Muscle layer of duodenum (tissue), 2 donors: ENCODE results near the gene TUBB.

Experiments used
- H3K27ac ChIP-seq: one replicate; pipeline ENCODE4 v1.7.0; 2013; ENCODE audit warnings: mild to moderate bottlenecking, low read length
- H3K27me3 ChIP-seq: one replicate; pipeline ENCODE4 v1.7.0; 2013; ENCODE audit warnings: low read depth, mild to moderate bottlenecking, control low read depth, low read length
- H3K36me3 ChIP-seq, 2 donors: one replicate each; pipeline ENCODE4 v1.7.0; 2013; ENCODE audit warnings: low read length in 2 of 2, control low read depth in 1 of 2, mild to moderate bottlenecking in 1 of 2; ENCODE audit not compliant: insufficient read depth in 2 of 2, control insufficient read depth in 1 of 2
- H3K4me1 ChIP-seq, 2 donors: one replicate each; pipeline ENCODE4 v1.7.0; 2013; ENCODE audit warnings: low read length in 2 of 2, mild to moderate bottlenecking in 2 of 2, control low read depth in 1 of 2, moderate library complexity in 1 of 2; ENCODE audit not compliant: insufficient read depth in 2 of 2, control insufficient read depth in 1 of 2
- H3K4me3 ChIP-seq, 2 donors: one replicate each; pipeline ENCODE4 v1.7.0; 2013; ENCODE audit warnings: low read length in 2 of 2, low read depth in 1 of 2, mild to moderate bottlenecking in 1 of 2
- H3K9me3 ChIP-seq, 2 donors: one replicate each; pipeline ENCODE4 v1.7.0; 2013; ENCODE audit warnings: low read length in 2 of 2, control low read depth in 1 of 2, mild to moderate bottlenecking in 1 of 2; ENCODE audit not compliant: control insufficient read depth in 1 of 2
- donor health status: healthy.

The TUBB gene

GRCh38 chr6:30769088-30769852 is 49.1 kb downstream of the TUBB start:
- Histone ChIP-seq H3K27ac (peak overlapping the region; percentile 85), H3K9me3 (no peaks in the 10 kb centered on the region), H3K36me3 (no peaks in the 10 kb centered on the region), H3K27me3 (no peaks in the 10 kb centered on the region), H3K4me3 (peak overlapping the region in 1 of 2 donors; percentile 16), H3K4me1 (peaks cover 18 to 24% of the 10 kb centered on the region in 2 donors)

GRCh38 chr6:30769853-30770524 is 49.8 kb downstream of the TUBB start:
- no peaks in the 10 kb centered on the region for H3K36me3 ChIP-seq
- H3K4me1 ChIP-seq = peaks cover 18 to 23% of the 10 kb centered on the region in 2 donors
- no peak overlapping the region for H3K4me3 ChIP-seq
- peak overlapping the region; percentile 90 for H3K27ac ChIP-seq
- H3K27me3 ChIP-seq = no peaks in the 10 kb centered on the region
- no peaks in the 10 kb centered on the region for H3K9me3 ChIP-seq

GRCh38 chr6:30770592-30770991 is 50.4 kb downstream of the TUBB start:
- no peaks in the 10 kb centered on the region for H3K27me3 ChIP-seq
- H3K36me3 ChIP-seq = no peaks in the 10 kb centered on the region
- H3K27ac ChIP-seq = peak overlapping the region; percentile 90
- no peak overlapping the region for H3K4me3 ChIP-seq
- peaks cover 18 to 23% of the 10 kb centered on the region in 2 donors for H3K4me1 ChIP-seq
- H3K9me3 ChIP-seq = no peaks in the 10 kb centered on the region

- H3K9me3 ChIP-seq = no peaks in the 10 kb centered on the region
- H3K27ac ChIP-seq = no peak overlapping the region
- no peaks in the 10 kb centered on the region for H3K27me3 ChIP-seq
- H3K36me3 ChIP-seq = no peaks in the 10 kb centered on the region
- peaks cover 14 to 16% of the 10 kb centered on the region in 2 donors for H3K4me1 ChIP-seq
- H3K4me3 ChIP-seq = no peak overlapping the region
Observed at GRCh38 chr6:30774701-30775100, 54.5 kb downstream of the TUBB start.
